GM10266 (cell line): ENCODE results near the gene TRRAP.

Source experiments
- DNase-seq: peaks from one replicate; pipeline ENCODE4 v3.0.0; 2012; ENCODE audit errors: extremely low spot score
- CTCF ChIP-seq: IDR thresholded peaks from 2 replicates; pipeline ENCODE4 v1.5.1; 2012; ENCODE audit warnings: mild to moderate bottlenecking, low read depth; ENCODE audit not compliant: control insufficient read depth, insufficient read depth; ENCODE audit errors: missing control alignments

The TRRAP gene

GRCh38 chr7:98996150-98996552, 117.8 kb downstream of the TRRAP start:
- no peak for TF ChIP-seq CTCF
- DNase-seq: peak; percentile 79

GRCh38 chr7:98997846-98998245, 119.5 kb downstream of the TRRAP start:
- DNase-seq: no peak
- TF ChIP-seq CTCF: no peak

- DNase-seq: no peak
- no peak for TF ChIP-seq CTCF
Observed at GRCh38 chr7:98998821-98999725, 120.7 kb downstream of the TRRAP start.

- no peak for DNase-seq
- TF ChIP-seq CTCF: no peak
Observed at GRCh38 chr7:99000196-99000903, 122.0 kb downstream of the TRRAP start.

DNA sequence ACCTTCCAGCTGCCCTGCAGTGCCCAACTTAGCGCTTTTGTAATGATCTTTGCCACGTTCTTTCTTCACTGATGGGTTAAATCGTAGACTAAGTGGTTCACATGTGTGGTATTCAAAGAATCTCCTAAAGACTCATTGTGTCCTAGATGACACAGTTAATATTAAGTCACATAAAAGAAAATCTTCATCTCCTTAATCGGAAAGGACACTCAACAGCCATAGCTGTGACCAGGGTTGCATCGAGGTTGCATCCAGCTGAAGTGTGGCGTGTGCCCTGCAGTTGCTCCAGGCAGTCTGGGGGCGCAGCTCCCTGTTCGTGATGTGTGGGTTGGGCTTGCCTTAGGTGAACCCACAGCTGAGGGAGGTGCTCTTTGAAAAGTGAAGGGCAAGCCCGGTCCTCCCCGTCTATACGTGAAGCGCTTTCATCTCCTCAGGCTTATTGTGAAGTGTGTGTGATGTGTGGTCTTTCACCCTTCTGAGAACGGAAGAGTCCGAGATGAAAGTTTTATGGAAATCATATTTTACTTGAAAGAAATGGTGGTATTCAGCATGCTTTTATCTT, 122.7 kb downstream of the TRRAP start:
- DNase-seq: no peak
- TF ChIP-seq CTCF: no peak

DNA sequence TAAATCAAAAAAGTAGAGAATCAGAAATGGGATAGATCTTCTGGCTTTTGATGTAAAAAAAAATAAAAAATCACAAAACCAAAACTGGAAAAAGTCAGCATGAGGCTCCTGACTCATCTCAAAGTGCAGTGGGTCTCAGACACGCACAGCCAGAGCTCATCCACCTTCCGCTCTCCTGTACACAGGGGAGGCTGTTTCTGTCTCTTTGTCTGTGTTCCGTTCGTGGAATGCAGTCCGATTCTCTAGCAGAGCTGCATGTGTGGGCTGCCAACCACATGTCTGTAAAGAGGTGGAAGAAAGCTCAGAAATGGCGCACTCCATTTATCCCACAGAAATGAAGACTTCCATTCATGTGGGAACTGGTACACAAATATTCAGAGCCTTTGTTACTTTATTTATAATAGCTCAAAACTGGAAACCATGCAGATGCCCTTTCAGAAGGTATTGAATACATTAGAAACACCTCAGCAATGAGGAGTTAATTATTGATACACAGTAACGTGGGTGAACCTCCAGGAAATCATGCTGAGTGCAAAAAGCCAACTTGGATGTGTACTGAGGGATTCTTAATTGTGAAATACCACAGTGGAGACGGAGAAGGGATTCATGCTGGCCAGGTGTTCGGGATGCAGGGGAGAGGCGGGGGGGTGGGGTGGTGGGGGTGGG, 123.3 kb downstream of the TRRAP start:
- no peak for DNase-seq
- TF ChIP-seq CTCF: no peak
